HepG2 (cell line): ENCODE measurements around the gene MFN2. TPM values are rescaled to one million over a fixed set of nuclear protein-coding genes. Genes with fewer than 3 reads are reported as not detected.
A peak's percentile ranks its signal among the peaks of the same experiment; 100 is the strongest.

ENCODE experiments used
- ATF4 ChIP-seq, 2 experiments: fragments of 450-650 bp in 1 of 2; sonication (generic) in 1 of 2; formaldehyde crosslinking; IDR thresholded peaks; 2 replicates each; pipeline versions ENCODE4 v1.5.0 to v1.8.0; 2020 to 2022; ENCODE audit warnings: mild to moderate bottlenecking in 1 of 2, missing genetic modification reagents in 1 of 2
- SMC3 ChIP-seq: IDR thresholded peaks from 2 replicates; pipeline ENCODE4 v1.6.1; 2011; ENCODE audit warnings: low read length, improper control_type of control experiment
- ZBTB1 ChIP-seq: sonication (generic); formaldehyde crosslinking; IDR thresholded peaks from 2 replicates; pipeline ENCODE4 v1.4.0; 2020; ENCODE audit warnings: missing genetic modification reagents, borderline replicate concordance
- polyA plus RNA-seq, 8 experiments: library from polyadenylated mRNA; depleted of rRNA in 3 of 8; stranded (reverse) in 7 of 8; unstranded in 1 of 8; fragments of >200 nt; fragmentation: Illumina TruSeq in 4 of 8; extraction: Trizol in 4 of 8; gene quantifications; 2 replicates each; pipeline versions ENCODE4 v1.2.1 to v1.2.3, GENCODE V29; 2011 to 2016; ENCODE audit warnings: low read depth in 4 of 8, missing spikeins in 1 of 8, mixed read lengths in 1 of 8; ENCODE audit not compliant: insufficient read depth in 1 of 8
- total RNA-seq, 5 experiments: library from RNA; depleted of rRNA; stranded (reverse); fragments of >200 nt; fragmentation: Illumina TruSeq; extraction: Trizol; gene quantifications; 2 replicates each; pipeline ENCODE4 v1.2.3, GENCODE V29; 2016; ENCODE audit warnings: low read depth in 1 of 5
- TF ChIP-seq, protein P1 (sequence below), 2 experiments: sonication (generic) in 1 of 2; formaldehyde crosslinking in 1 of 2; IDR thresholded peaks; 2 replicates each; pipeline versions ENCODE4 v1.6.1 to v1.9.0; 2014 to 2022; ENCODE audit warnings: antibody characterized with exemption in 1 of 2, borderline replicate concordance in 1 of 2, inconsistent platforms in 1 of 2, low read depth in 1 of 2, missing genetic modification reagents in 1 of 2

MFN2 gene
- total and polyA plus RNA-seq, 2 of the 13 experiments (the other 11 are each of a cell fraction or from before 2014, with no cell fraction given), result 38.7 to 60.9 TPM

DNA sequence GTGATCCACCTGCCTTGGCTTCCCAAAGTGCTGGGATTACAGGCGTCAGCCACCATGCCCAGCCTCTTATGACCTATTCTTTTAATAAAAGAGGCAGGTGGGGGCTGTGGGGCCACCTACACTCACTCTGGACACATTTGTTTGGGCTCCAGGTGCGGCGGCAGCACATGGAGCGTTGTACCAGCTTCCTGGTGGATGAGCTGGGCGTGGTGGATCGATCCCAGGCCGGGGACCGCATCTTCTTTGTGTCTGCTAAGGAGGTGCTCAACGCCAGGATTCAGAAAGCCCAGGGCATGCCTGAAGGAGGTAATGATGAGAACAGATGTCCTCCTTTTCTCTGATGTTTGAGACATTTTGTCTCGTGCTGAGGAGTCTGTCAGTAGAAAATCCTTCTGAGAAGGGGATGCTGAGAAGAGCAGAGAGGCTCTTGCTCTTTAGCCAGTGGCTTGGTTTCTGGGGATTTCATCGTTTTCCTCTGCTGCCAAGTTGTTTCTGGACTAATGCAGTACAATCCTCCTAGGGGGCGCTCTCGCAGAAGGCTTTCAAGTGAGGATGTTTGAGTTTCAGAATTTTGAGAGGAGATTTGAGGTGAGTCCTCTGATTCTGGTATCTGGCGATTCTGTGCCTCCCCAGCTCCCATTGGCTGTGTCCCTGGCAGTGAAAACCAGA lies 21.1 kb downstream of the MFN2 start (continued):
- TF ChIP-seq, protein P1, sequence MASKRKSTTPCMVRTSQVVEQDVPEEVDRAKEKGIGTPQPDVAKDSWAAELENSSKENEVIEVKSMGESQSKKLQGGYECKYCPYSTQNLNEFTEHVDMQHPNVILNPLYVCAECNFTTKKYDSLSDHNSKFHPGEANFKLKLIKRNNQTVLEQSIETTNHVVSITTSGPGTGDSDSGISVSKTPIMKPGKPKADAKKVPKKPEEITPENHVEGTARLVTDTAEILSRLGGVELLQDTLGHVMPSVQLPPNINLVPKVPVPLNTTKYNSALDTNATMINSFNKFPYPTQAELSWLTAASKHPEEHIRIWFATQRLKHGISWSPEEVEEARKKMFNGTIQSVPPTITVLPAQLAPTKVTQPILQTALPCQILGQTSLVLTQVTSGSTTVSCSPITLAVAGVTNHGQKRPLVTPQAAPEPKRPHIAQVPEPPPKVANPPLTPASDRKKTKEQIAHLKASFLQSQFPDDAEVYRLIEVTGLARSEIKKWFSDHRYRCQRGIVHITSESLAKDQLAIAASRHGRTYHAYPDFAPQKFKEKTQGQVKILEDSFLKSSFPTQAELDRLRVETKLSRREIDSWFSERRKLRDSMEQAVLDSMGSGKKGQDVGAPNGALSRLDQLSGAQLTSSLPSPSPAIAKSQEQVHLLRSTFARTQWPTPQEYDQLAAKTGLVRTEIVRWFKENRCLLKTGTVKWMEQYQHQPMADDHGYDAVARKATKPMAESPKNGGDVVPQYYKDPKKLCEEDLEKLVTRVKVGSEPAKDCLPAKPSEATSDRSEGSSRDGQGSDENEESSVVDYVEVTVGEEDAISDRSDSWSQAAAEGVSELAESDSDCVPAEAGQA (IDR thresholded peaks at IDR 0.05; ENCODE audit: low read depth), result no peak
- TF ChIP-seq, protein P1 (CRISPR knock-in tag; IDR thresholded peaks at IDR 0.05; ENCODE audit: borderline replicate concordance), result no peak
- TF ChIP-seq SMC3, result peak; percentile 38; the same call in 1 of the 2 replicates
- no peak for TF ChIP-seq ZBTB1 (CRISPR knock-in tag)
- TF ChIP-seq ATF4 (CRISPR knock-in tag; IDR thresholded peaks at IDR 0.05), result peak in 1 of 2 experiments; percentile 81; a peak in 2 of 4 replicates
